HUES6 (cell line): ENCODE results near the gene PCA3.

Source experiments
- H3K27ac ChIP-seq: 2 replicates; pipeline ENCODE4 v1.7.0; 2013; ENCODE audit warnings: low read depth, mild to moderate bottlenecking, low read length, inconsistent platforms
- H3K27me3 ChIP-seq: 2 replicates; pipeline ENCODE4 v1.6.1; 2013; ENCODE audit warnings: low read length; ENCODE audit not compliant: control insufficient read depth, insufficient read depth
- H3K36me3 ChIP-seq: 2 replicates; pipeline ENCODE4 v1.6.1; 2013; ENCODE audit warnings: low read length; ENCODE audit not compliant: control insufficient read depth, insufficient read depth
- H3K4me1 ChIP-seq: 2 replicates; pipeline ENCODE4 v1.6.1; 2013; ENCODE audit warnings: low read length; ENCODE audit not compliant: control insufficient read depth, insufficient read depth
- H3K4me3 ChIP-seq: 2 replicates; pipeline ENCODE4 v1.5.1; 2013; ENCODE audit warnings: low read depth, low read length
- H3K9ac ChIP-seq: one replicate; pipeline ENCODE4 v1.6.1; 2013; ENCODE audit warnings: mild to moderate bottlenecking, low read length
- H3K9me3 ChIP-seq: 2 replicates; pipeline ENCODE4 v1.6.1; 2013; ENCODE audit warnings: low read depth, low read length; ENCODE audit not compliant: control insufficient read depth, insufficient read depth

PCA3 gene

DNA sequence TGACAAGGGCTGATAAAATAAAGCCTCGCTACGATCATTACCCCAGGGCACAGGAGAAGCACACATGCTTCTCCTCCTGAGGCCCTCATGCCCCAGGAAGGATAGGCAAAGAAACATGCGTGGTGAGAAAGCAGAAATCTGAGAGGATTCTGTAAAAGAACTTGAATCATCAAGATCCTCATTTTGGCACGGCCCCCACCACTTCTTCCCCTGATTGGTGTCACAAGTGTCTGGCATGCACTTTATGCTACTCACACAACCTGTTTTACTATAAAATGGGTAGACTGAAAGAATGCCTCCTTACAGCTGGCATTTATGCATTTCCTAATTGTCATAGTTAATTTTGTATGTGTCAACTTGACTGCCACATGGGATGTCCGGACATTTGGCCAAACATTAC is 32.1 kb downstream of the PCA3 start:
- Histone ChIP-seq H3K9ac (no peak overlapping the region), H3K36me3 (no peaks in the 10 kb centered on the region), H3K4me1 (no peaks in the 10 kb centered on the region), H3K27me3 (no peaks in the 10 kb centered on the region), H3K4me3 (no peak overlapping the region), H3K27ac (no peak overlapping the region), H3K9me3 (no peaks in the 10 kb centered on the region)

DNA sequence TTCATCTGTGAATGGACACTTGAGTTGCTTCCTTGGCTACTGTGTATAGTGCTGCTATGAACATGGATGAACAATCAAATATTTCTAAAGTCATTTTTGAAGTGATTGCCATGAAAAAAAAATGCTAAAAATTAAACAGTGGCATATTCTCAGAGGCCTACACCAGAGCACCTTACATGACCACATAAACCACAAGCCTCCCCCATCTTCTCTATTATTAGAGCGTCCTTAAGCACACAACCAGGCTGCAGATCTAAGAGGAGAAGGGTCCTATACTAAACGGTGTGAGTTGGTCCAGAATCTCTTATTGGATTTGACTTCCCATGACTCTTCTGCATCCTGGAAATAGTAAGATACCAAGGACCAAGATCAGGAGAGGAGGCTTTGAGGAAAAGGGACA is 34.3 kb downstream of the PCA3 start:
- H3K27ac ChIP-seq, result no peak overlapping the region
- H3K27me3 ChIP-seq, result no peaks in the 10 kb centered on the region
- no peak overlapping the region for H3K9ac ChIP-seq
- no peak overlapping the region for H3K4me3 ChIP-seq
- no peaks in the 10 kb centered on the region for H3K36me3 ChIP-seq
- no peaks in the 10 kb centered on the region for H3K9me3 ChIP-seq
- H3K4me1 ChIP-seq, result peaks cover 9% of the 10 kb centered on the region

DNA sequence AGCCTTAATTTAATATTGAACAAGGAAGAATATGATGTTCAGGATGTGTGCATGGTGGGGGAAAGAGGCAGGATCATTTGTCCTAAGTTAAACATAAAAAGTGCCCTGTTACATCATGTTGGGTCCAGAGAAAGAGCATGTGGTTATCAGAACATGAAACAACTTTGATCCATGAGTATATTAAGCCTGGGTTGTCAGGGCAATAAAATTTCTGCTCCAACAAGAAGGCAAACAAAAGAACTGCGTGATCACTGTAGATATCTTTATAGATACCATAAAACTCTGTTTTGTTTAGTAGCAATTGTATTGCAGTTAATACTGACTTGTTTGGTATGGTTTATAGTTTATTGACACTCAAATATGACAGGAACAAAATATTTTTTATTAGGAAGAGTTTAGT is 35.2 kb downstream of the PCA3 start:
- no peak overlapping the region for H3K27ac ChIP-seq
- no peaks in the 10 kb centered on the region for H3K27me3 ChIP-seq
- peaks cover 15% of the 10 kb centered on the region for H3K4me1 ChIP-seq

DNA sequence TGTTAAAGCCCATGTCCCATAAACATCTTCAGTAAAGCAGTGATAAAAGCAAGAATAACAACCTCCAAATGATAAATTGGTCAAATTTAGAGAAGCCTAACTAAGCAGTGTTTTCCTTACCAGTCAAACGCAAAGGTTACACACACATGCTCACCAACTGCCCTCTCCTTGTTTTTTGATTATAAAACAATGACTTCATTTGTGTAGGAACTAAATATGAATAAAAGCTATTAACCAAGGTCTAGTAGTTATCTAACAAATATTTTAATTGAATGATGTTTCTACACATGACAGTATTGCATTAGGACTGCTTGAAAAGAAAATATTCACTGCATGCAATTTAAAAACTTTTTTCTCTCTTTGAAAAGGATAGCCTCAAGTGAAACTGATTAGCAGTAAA is 36.7 kb downstream of the PCA3 start:
- H3K9ac ChIP-seq, result no peak overlapping the region
- H3K27ac ChIP-seq, result no peak overlapping the region

More for the DNA sequence above, 35.2 kb downstream of the PCA3 start:
- Histone ChIP-seq H3K4me3 (no peak overlapping the region), H3K9me3 (no peaks in the 10 kb centered on the region), H3K9ac (no peak overlapping the region), H3K36me3 (no peaks in the 10 kb centered on the region)

DNA sequence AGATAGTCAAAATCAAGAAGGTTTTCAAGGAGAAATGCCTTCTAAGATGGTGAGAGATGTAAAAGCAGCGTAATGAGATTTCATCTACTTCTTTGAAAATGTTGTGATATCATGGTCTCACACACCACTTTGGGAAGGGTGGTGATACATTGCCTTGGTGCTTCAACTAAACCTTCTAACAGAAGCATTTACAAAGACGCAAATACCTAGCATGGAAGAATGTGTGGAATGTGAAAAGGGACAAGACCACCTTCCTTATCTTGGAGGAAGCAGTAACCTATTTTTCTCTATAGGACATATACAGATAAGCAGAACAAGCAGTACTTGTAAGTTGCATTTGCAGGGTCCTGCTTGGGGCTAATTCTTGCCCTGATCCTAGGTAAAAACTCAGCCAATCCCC is 38.8 kb downstream of the PCA3 start:
- Histone ChIP-seq H3K9ac (no peak overlapping the region), H3K4me3 (no peak overlapping the region), H3K27ac (no peak overlapping the region), H3K27me3 (no peaks in the 10 kb centered on the region), H3K36me3 (no peaks in the 10 kb centered on the region), H3K9me3 (no peaks in the 10 kb centered on the region), H3K4me1 (peaks cover 15% of the 10 kb centered on the region)

More for the DNA sequence above, 36.7 kb downstream of the PCA3 start:
- Histone ChIP-seq H3K9me3 (no peaks in the 10 kb centered on the region), H3K4me3 (no peak overlapping the region), H3K36me3 (no peaks in the 10 kb centered on the region), H3K27me3 (no peaks in the 10 kb centered on the region), H3K4me1 (peaks cover 15% of the 10 kb centered on the region)

DNA sequence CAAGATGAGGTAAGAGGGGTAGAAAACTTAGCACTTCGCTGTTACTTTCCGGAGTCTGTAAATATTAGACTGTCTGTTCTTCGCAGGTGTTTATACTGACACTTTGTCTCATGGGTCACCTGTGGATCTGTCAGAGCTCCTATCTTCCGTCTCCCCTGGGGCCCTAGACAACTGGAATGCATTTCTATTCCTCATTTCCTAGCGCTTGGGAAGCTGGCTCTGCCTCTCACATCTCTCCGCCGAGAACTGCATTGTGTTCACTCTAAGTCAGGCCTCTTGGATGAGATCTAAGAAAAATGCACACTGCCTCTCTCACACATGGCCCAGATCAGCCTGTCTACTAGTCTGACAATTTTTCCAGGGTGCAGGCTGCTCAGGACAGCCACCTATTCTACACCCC is 39.5 kb downstream of the PCA3 start:
- no peak overlapping the region for H3K27ac ChIP-seq
- no peak overlapping the region for H3K9ac ChIP-seq
- H3K27me3 ChIP-seq, result no peaks in the 10 kb centered on the region

DNA sequence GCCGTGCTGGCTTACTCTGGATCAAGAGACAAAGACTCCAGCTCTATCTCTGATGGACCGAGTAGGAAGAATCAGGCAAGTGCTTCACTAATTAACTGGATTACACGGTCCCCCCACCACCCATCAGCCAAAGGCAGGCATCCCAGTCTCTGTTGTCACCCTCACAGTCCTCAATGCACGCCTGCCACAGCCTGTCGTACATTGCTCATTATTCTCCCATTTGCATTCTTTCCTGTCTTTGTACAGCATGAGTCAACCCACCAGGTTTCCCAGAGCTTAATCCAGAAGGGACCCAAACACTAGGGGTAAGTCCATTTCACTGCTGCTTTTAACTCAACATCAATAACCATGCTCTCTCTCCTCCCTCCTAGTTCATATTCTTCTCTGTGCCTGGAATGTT is 44.4 kb downstream of the PCA3 start:
- no peaks in the 10 kb centered on the region for H3K9me3 ChIP-seq
- H3K4me1 ChIP-seq, result peaks cover 4% of the 10 kb centered on the region
- H3K27me3 ChIP-seq, result no peaks in the 10 kb centered on the region
- no peak overlapping the region for H3K27ac ChIP-seq
- H3K4me3 ChIP-seq, result no peak overlapping the region
- H3K36me3 ChIP-seq, result no peaks in the 10 kb centered on the region
- no peak overlapping the region for H3K9ac ChIP-seq

More for the DNA sequence above, 39.5 kb downstream of the PCA3 start:
- Histone ChIP-seq H3K9me3 (no peaks in the 10 kb centered on the region), H3K4me1 (peaks cover 15% of the 10 kb centered on the region), H3K4me3 (no peak overlapping the region), H3K36me3 (no peaks in the 10 kb centered on the region)

DNA sequence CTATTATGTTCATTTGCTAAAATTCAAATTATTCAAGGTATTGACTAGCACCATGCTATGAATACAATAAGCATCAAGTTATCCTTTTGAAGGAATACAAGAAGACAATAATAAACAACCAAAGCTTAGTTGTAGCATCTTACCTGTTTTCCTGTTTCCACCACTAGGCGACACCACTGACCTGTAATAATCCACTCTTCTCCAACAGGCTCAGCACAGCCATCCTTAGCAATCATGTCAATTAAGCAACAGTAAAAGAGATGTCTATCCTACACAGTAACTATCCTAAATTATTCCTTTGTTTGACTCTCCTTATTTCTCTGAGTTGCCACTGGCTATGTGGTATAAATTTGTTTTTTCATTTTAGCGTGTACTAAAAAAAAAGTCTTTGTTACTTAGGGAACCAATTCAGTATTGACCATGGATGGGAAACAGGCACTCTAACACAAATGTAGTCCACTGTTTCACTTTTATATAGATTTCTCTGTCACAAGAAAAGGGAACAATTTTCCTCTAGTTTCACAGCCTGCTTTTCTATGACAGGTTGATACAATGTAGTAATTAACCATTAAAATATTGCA is 46.2 kb downstream of the PCA3 start:
- Histone ChIP-seq H3K9me3 (no peaks in the 10 kb centered on the region), H3K27me3 (no peaks in the 10 kb centered on the region), H3K4me3 (no peak overlapping the region), H3K4me1 (no peaks in the 10 kb centered on the region), H3K27ac (no peak overlapping the region), H3K36me3 (no peaks in the 10 kb centered on the region), H3K9ac (no peak overlapping the region)

DNA sequence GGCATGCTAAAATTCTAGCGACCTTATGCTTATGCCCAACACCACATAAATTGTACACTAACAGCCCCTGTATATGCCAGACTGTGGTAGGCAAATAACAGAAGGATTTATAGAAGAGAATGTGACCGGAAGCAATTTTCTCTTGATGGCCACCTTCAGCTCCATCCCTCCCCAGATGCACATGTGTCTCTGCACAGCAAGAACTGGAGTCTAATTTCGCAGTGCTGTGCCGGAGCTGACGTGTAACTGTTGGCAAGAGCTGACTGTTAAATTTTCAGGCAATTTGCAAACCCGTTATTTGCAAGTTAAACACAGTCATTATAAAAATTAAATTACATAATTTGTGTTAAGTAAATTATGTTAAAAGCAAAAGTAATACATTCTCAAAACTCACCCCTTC is 48.4 kb downstream of the PCA3 start:
- Histone ChIP-seq H3K4me1 (peaks cover 1% of the 10 kb centered on the region; the same call in 1 of the 2 replicates), H3K4me3 (no peak overlapping the region), H3K9me3 (no peaks in the 10 kb centered on the region), H3K36me3 (no peaks in the 10 kb centered on the region), H3K9ac (no peak overlapping the region), H3K27me3 (no peaks in the 10 kb centered on the region), H3K27ac (no peak overlapping the region)

DNA sequence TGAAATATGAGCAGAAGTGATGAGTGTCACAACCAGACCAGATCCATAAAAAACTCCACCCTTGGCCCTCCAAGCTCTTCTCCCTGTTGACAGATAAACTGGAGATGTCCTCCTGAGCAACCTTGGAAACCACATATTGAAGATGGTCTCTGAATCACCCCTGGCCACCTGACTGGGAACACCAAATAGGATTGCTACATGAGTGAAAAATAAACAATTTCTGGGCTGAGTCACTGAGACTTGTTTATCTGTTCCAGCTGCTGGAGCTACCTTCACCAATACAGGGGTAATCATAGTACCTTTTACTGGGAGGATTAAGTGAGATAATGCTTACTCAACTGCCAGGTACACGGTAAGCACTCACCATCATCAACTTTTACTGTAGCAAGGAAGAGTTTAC is 53.3 kb downstream of the PCA3 start:
- Histone ChIP-seq H3K27ac (no peak overlapping the region), H3K36me3 (no peaks in the 10 kb centered on the region), H3K9me3 (no peaks in the 10 kb centered on the region), H3K27me3 (no peaks in the 10 kb centered on the region), H3K4me1 (peaks cover 15% of the 10 kb centered on the region; the same call in 1 of the 2 replicates), H3K4me3 (no peak overlapping the region), H3K9ac (no peak overlapping the region)

DNA sequence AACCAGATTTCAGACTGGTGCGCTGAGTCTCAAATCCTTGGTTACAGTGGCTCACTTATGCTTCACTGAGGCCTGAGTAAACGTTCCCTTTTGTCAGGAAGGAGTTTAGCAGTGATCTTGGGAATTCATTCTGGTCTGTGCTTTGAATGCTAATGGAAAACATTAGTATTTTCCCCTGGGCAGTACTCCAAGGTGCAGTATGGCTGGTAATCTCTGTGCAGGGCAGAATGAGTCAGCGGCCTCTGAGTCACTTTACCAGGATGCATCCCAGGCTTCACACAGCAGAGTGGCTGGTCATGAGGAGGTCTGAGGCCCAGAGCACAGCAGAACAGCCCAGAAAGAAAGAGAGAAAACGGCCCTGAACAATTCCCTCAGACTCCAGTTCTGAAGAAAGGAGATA is 54.0 kb downstream of the PCA3 start:
- H3K9ac ChIP-seq, result no peak overlapping the region
- peaks cover 15% of the 10 kb centered on the region; the same call in 1 of the 2 replicates for H3K4me1 ChIP-seq
- no peaks in the 10 kb centered on the region for H3K27me3 ChIP-seq
- H3K36me3 ChIP-seq, result no peaks in the 10 kb centered on the region
- H3K4me3 ChIP-seq, result no peak overlapping the region
- peak overlapping the region; percentile 44; the same call in 1 of the 2 replicates for H3K27ac ChIP-seq
- H3K9me3 ChIP-seq, result no peaks in the 10 kb centered on the region

DNA sequence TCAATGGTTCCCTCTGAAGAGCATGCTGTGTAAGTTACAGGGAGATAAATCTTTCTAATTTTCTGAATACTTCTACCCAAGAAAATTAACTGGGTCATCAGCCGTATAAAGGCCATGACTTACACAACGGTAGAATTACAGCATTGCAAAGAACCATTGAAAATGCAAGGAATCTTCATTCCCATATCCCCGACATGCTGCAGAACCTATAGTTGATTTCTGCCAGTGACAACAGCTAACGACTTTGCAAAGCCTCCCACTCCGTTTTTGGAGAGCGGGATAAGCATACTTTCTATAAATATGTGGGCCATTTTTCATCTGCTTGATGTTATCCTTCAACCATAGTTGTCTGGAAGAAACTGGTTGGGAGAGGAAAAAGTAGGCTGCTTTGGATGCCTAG is 56.2 kb downstream of the PCA3 start:
- Histone ChIP-seq H3K9me3 (no peaks in the 10 kb centered on the region), H3K4me3 (no peak overlapping the region), H3K27ac (no peak overlapping the region)

More for the DNA sequence above, 56.2 kb downstream of the PCA3 start:
- Histone ChIP-seq H3K9ac (no peak overlapping the region), H3K4me1 (peaks cover 21% of the 10 kb centered on the region; the same call in 1 of the 2 replicates), H3K27me3 (no peaks in the 10 kb centered on the region), H3K36me3 (no peaks in the 10 kb centered on the region)
